ENCODE measurements around the gene MPZL3. TPM values are rescaled to one million over a fixed set of nuclear protein-coding genes. Genes with fewer than 3 reads are reported as not detected.

Gene MPZL3
- polyA plus RNA-seq, 1 donor from 2014 or later, result 3.6 TPM

GRCh38 chr11:118213201-118213600 lies 39.0 kb downstream of the MPZL3 start:
- H3K4me3 ChIP-seq (ENCODE audit: low read length), result no peak overlapping the region
- no peaks in the 10 kb centered on the region for H3K36me3 ChIP-seq (ENCODE audit: insufficient read depth, low read length)
- TF ChIP-seq EP300 (conservative IDR thresholded peaks at IDR 0.05; ENCODE audit: poor library complexity, severe bottlenecking) (no peak), TAF1 (IDR thresholded peaks at IDR 0.05; ENCODE audit: low read depth) (no peak)
- H3K79me2 ChIP-seq (replicated peaks; ENCODE audit: insufficient read depth, low read length), result no peaks in the 10 kb centered on the region
- no peak overlapping the region for H3K27ac ChIP-seq (ENCODE audit: low read length)
- no peaks in the 10 kb centered on the region for H3K27me3 ChIP-seq (ENCODE audit: insufficient read depth, low read depth, low read length)
- H3K9me3 ChIP-seq (ENCODE audit: low read length), result no peaks in the 10 kb centered on the region
- H3F3A ChIP-seq (ENCODE audit: insufficient read depth, low read length, poor library complexity, severe bottlenecking), result no peaks in the 10 kb centered on the region
- H3K9ac ChIP-seq (ENCODE audit: low read length), result no peak overlapping the region
- H2AFZ ChIP-seq (ENCODE audit: low read depth, low read length), result no peak overlapping the region
- no peaks in the 10 kb centered on the region for H3K9me2 ChIP-seq (ENCODE audit: insufficient read depth, low read length)
- no peak overlapping the region for H3K4me2 ChIP-seq (ENCODE audit: low read length)
- no peaks in the 10 kb centered on the region for H4K20me1 ChIP-seq (ENCODE audit: insufficient read depth)

GRCh38 chr11:118212781-118213191 lies 39.4 kb downstream of the MPZL3 start:
- Histone ChIP-seq H3K4me3 (ENCODE audit: low read length) (no peak overlapping the region), H3K36me3 (ENCODE audit: insufficient read depth, low read length) (no peaks in the 10 kb centered on the region), H4K20me1 (ENCODE audit: insufficient read depth) (no peaks in the 10 kb centered on the region), H3K9me2 (ENCODE audit: insufficient read depth, low read length) (no peaks in the 10 kb centered on the region), H3K9ac (ENCODE audit: low read length) (no peak overlapping the region), H3K9me3 (ENCODE audit: low read length) (no peaks in the 10 kb centered on the region), H3K4me2 (ENCODE audit: low read length) (no peak overlapping the region), H3K27me3 (ENCODE audit: insufficient read depth, low read depth, low read length) (no peaks in the 10 kb centered on the region), H3K27ac (ENCODE audit: low read length) (no peak overlapping the region), H3F3A (ENCODE audit: insufficient read depth, low read length, poor library complexity, severe bottlenecking) (no peaks in the 10 kb centered on the region), H2AFZ (ENCODE audit: low read depth, low read length) (no peak overlapping the region), H3K79me2 (replicated peaks; ENCODE audit: insufficient read depth, low read length) (no peaks in the 10 kb centered on the region)
- TF ChIP-seq EP300 (conservative IDR thresholded peaks at IDR 0.05; ENCODE audit: poor library complexity, severe bottlenecking), result no peak
- TF ChIP-seq POLR2AphosphoS5 (IDR thresholded peaks at IDR 0.05), result no peak
- TF ChIP-seq EZH2 (IDR thresholded peaks at IDR 0.05; ENCODE audit: borderline replicate concordance, insufficient read depth, low read length, poor library complexity, severe bottlenecking), result no peak
- no peak for TF ChIP-seq REST (IDR thresholded peaks at IDR 0.05; ENCODE audit: borderline replicate concordance)
- no peak for TF ChIP-seq CTCF (IDR thresholded peaks at IDR 0.05; ENCODE audit: poor library complexity, severe bottlenecking)
- no peak for TF ChIP-seq MXI1 (conservative IDR thresholded peaks at IDR 0.05; ENCODE audit: poor library complexity, severe bottlenecking)
- no peak for TF ChIP-seq RAD21 (conservative IDR thresholded peaks at IDR 0.05)
- TF ChIP-seq TAF1 (IDR thresholded peaks at IDR 0.05; ENCODE audit: low read depth), result no peak
- no peak for TF ChIP-seq SMC3 (conservative IDR thresholded peaks at IDR 0.05; ENCODE audit: poor library complexity)

All from neural cell (in vitro differentiated cells).